GDM1 (cell line): Measurements from ENCODE around the gene THTPA.
A peak's percentile ranks its signal among the peaks of the same experiment; 100 is the strongest.

Experiments used
- DNase-seq: peaks from one replicate; lab custom pipeline; 2025; lab: John Stamatoyannopoulos, UW

THTPA gene, protein sequence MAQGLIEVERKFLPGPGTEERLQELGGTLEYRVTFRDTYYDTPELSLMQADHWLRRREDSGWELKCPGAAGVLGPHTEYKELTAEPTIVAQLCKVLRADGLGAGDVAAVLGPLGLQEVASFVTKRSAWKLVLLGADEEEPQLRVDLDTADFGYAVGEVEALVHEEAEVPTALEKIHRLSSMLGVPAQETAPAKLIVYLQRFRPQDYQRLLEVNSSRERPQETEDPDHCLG

DNA sequence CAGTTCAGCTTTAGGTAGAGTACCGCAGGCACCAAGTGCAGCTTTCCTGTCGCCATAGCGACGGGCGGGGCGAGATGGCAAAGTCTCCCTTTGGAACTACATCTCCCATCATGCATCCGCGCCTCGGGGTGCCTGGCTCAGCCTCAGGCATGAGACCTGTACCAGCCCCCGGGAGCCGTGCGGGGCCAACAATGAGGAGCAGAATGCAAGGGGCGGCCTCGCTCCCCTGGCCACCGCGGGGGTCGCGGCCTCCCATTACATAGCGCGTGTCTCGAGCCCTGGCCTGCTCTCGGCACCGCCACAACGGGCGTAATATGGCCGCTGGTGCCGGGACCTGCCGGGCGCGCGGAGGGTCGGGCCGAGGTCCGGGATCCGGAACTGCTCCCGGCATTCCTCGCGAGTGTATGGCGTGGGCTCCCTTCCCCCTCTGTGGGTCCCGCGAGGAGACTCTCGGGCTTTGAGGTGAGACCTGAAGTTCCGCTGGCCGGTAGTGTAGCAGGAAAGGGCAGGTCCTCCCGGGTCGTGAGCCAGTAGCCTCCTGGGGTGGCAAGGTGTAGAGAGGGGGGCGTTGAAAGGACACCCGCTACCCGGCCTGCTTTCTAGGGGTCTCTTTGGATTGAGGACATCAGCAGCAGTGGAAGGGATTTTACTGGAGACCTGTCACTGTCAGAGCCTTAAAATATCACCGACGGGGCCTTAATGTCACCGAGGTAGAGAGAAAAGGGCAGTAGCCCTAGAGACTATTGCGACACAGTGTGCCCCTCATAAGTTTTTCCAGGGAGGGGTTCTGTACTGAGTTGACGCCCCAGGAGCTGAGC, at the start of gene THTPA:
Gene THTPA, plus strand, starts transcription at position 390 of the 818 bp plus-strand sequence. CDS start 487 bp downstream, outside the sequence.
- DNase-seq: peak; percentile 83

DNA sequence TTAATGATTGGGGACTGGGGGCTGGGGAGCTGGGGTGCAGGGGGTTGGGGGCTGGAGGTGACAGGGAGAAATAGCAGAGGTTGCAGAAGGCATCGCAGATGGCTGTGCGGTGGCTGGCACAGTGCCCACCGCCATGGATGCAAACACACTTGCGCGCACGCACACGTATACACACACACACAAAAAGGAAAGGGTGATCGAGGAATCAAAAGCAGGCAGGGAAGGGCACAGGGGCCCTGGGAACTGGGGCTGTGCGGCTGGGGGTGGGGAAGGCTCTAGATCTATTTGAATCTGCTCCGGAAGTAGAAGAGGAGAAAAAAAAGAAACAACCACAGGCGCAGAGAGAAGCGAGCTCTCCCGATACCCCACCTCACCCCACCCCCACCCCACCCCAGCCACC, 43.9 kb upstream of the THTPA start:
- no peak for DNase-seq

DNA sequence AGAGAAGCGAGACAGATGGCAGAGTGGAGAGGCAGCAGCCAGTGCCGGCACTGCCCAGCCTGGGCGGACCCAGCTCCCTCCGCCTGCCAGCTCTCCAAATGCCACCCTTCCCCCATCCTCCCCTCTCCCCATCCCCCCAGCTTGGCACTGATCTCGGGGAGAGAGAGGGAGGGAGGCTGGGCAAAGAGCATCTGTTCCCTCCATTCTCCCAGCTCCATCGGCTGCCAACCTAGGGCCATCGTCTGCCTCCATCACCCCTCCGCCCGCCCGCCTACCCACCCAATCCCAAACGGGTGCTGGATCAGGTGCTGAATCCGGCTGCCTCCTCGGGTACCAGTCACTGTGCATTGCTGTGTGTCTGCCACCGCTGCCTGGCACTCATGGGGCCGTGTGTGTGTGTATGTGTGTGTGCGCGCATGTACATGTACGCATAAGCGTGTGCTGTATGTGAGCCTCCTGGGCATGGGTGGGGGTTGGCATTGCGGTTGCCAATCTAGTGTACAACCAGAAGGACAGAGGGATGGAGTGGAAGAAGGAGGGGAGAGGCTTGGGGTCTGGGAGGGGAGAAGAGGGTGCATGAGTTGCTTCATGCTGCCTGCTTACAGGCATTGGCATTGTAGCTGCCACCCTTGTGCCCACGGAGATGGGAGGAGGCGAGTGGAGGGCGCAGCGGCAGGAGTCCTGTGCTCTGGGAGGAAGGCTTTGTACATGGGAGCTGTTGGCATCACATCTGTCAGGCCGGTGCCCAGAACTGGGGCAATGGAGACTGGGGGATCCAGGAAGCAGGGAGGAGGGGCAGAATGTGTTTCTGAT, 42.9 kb upstream of the THTPA start:
- DNase-seq: no peak

- DNase-seq: no peak
Measured at GRCh38 chr14:23513818-23514643, 42.0 kb upstream of the THTPA start.

GRCh38 chr14:23514644-23514957, 41.5 kb upstream of the THTPA start:
- no peak for DNase-seq

DNA sequence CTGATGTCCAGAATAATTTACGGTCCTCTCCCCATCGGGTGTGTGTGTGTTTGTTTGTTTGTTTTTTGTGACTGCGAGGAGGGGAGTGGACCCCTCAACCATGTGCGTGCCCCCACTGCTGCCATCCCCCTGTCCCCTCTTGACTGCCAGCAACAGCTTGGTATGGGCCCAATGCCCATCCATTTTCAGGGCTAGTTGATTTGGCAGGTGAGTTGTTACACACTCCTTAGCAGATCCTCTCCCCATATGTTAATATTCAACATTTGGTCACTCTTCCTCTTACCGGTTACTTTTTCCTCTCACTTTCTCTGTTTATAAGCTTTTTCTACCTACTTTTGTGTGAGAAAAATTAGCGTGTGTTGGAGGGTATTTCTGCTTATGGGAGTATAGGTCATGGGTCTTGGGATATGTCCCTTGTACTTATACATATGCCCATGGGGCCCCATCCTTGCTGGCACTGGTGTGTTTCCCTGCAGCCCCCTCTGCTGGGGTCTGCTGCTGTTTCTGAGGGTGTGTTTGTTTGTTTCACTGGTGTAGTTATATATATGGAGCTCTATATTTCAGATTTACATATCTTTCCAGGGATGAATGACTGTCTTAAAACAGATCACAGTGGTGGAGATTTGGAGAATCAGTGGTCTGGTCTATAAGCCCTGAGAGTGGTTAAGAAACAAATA, 38.3 kb upstream of the THTPA start:
- DNase-seq: no peak

GRCh38 chr14:23518709-23519108, 37.4 kb upstream of the THTPA start:
- no peak for DNase-seq

DNA sequence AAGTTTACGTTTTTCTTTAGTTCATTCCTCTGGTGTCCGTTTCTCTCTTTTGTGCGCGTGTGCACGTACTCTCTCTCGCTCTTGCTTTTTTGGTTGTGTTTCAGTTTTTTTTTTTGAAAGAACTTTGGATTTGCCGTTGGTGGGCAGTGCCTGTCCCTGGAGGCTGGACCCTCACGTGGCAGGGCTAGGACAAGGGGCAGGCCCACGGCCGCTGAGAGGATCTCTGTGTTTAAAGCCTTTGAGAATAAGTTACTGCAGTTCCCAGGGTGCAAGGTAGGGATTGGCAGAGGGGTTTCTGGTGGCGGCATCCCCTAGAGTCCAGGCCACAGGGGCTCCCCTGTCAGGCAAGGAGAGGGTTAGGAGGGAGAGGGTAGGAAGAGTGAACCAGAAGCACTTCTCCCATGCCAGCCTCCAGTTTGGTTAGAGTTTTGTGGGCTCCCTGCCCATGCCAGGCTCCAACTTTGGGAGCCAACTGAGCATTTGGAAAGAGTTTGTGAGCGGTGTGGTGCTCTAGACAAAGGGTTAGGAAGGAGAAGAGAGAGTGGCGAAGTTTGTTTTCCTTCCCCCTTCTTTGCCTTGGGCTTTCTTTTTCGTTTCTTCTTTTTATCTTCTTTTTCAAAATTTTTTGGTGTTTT, 35.1 kb upstream of the THTPA start:
- no peak for DNase-seq

GRCh38 chr14:23521785-23522640, 34.1 kb upstream of the THTPA start:
- DNase-seq: no peak

GRCh38 chr14:23522643-23523198, 33.4 kb upstream of the THTPA start:
- no peak for DNase-seq

DNA sequence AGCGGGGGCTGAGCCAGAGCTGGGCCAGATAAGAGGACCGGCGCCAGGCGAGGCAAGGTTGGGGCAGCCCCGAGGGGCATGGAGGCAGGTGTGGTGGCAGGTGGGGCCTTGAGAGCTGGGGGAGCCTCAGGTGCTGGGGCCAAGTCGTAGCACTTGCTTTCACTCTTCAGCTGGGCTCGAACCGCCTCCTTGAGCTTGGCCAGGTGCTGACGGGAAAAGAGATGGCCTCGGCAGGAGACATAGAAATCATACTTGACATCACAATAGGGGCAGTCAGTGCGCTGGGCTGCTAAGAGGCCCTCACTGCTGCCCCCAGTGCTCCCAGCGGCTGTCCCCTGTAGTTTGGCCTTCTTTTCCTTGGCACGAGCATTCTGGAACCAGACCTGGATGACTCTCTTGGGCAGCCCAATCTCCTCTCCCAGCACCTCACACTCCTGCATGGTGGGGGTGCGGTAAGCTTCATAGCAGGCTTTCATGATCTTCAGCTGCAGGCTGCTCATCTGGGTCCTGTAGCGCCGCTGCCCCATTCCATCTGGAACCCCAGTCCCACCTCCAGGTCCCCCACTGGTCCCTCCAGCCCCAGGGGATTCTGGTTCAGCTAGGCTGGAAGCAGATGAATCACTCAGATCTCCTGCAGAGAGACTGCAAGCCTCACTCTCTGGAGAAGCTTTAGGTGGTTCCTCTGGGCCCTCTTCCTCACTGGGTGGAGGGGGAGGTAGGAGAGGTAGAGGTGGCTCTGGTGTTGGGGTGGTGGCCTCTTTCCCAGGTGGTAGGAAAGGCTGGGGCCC, 32.6 kb upstream of the THTPA start:
- DNase-seq: no peak

DNA sequence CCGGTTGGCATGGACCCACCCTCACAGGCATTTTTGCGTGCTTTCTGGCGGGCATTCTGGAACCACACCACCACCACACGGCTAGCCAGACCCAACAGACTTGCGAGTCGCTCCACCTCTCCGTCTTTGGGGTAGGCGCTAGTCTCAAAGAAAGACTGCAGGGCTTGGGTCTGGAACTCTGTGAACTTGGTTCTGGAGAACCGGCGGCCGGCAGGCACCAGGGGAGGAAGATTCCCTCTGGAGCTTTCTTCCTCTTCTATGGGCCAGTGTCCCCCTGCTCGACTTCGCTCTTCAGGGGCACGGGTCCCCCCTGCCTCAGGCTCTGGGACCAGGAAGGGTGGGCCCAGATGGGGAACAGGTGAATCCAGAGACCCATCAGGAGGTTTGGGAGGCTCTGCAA, 31.1 kb upstream of the THTPA start:
- no peak for DNase-seq

- DNase-seq: no peak
Measured at GRCh38 chr14:23525611-23526010, 30.5 kb upstream of the THTPA start.

GRCh38 chr14:23528555-23528954, 27.5 kb upstream of the THTPA start:
- no peak for DNase-seq

GRCh38 chr14:23529016-23529415, 27.1 kb upstream of the THTPA start:
- no peak for DNase-seq

DNA sequence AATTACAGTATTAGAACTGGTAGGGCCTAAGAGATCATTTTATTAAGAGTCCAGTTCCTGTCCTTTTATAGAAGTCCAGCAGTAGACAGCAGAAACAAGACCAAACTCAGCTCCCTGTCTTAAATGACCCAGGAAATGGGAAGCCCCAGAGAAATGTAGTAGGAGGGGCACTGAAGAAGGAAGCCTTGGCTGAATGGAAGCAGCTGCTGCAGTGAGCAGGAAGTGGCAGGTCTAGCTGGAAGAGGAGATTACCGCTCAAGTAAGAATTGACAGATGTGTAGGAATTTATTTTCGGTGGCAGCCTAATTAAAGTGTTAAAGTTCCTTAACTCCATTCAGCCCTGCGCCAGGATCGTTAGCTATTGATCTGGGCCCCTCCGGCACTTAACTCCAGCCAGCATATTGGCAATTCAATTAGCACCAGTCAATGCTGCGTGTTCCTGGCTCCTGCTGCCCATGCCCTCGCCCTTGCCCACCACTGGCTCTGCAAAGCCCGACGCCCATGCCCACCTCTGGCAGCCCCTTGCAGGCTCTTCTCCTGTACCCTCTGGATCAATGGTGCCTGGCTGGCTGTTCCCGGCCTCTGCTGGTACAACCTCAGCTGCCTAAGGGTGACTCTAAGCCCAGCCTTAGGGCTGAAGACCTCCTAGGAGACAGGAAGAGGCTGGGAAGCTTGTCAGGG, 25.6 kb upstream of the THTPA start:
- DNase-seq: peak; percentile 39

DNA sequence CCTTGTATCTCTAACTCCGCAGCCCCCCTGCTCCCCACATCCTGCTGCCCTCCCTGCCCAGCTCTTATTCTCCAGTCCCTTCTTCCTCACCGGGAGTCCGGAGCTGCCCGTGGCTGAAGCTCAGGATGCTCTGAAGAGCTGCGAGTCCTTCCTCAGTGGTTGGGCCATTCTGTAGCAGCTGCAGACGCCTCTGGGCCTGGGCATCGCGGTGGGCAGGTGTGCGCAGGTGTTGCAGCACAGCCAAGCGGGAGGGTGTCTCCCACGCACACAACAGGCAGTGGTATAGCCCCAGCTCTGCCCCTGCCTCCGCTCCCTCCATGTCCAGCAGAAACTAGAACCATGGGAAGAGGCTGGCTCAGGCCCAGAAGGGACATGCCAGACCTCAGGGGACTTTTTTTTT, 24.7 kb upstream of the THTPA start:
- DNase-seq: no peak

DNA sequence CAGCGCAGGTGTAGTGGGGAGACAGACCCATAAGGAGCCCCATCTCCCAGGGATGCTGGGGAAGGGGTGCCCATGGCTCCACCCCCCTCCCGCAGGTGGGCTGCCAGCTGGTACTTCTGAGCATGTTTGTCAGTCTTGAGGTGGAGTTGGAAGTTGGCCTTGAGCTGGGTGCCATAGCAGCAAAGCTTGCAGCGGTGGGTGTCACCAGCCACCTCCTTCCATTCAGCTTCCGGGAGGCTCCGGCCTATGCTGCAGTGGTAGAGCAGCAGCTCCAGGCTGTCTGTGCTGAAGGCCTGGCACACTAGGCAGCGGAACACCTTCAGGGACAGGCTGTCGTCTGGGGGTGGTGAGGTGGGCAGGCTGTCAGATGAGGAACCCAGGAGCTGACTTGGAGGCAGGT, 23.4 kb upstream of the THTPA start:
- no peak for DNase-seq
